SK-N-SH (cell line): ENCODE measurements around the gene MAP2K4.

Experiments used
- CTCF ChIP-seq: fragments of 200-600 bp; sonication (generic); IDR thresholded peaks from 2 replicates; pipeline ENCODE4 v1.6.1; 2017; ENCODE audit warnings: antibody characterized with exemption, mild to moderate bottlenecking, moderate library complexity
- EP300 ChIP-seq, 2 experiments: IDR thresholded peaks; 2 replicates each; pipeline versions ENCODE4 v1.4.0 to v1.6.1; 2012; ENCODE audit warnings: borderline replicate concordance in 1 of 2, low read depth in 1 of 2, low read length in 1 of 2
- GABPA ChIP-seq: IDR thresholded peaks from 2 replicates; pipeline ENCODE4 v1.4.0; 2012; ENCODE audit warnings: low read depth, mild to moderate bottlenecking
- MEF2A ChIP-seq: IDR thresholded peaks from 2 replicates; pipeline ENCODE4 v1.4.0; 2012; ENCODE audit warnings: low read depth, borderline replicate concordance
- NFIC ChIP-seq: IDR thresholded peaks from 2 replicates; pipeline ENCODE4 v1.4.0; 2012; ENCODE audit warnings: borderline replicate concordance
- NRF1 ChIP-seq: IDR thresholded peaks from 2 replicates; pipeline ENCODE4 v1.6.1; 2012; ENCODE audit warnings: low read depth, mild to moderate bottlenecking, low read length
- POLR2AphosphoS5 ChIP-seq: IDR thresholded peaks from 2 replicates; pipeline ENCODE4 v1.6.1; 2012; ENCODE audit warnings: low read depth, low read length
- REST ChIP-seq: IDR thresholded peaks from 2 replicates; pipeline ENCODE4 v1.6.1; 2012; ENCODE audit warnings: mild to moderate bottlenecking, low read depth, low read length, moderate library complexity
- USF1 ChIP-seq: IDR thresholded peaks from 2 replicates; pipeline ENCODE4 v1.4.0; 2012; ENCODE audit warnings: low read depth, borderline replicate concordance
- ZBTB33 ChIP-seq: IDR thresholded peaks from 2 replicates; pipeline ENCODE4 v1.4.0; 2012; ENCODE audit warnings: low read depth, borderline replicate concordance

- TF ChIP-seq CTCF, result no peak
- TF ChIP-seq NRF1, result no peak
- no peak for TF ChIP-seq REST
- no peak for TF ChIP-seq ZBTB33
- TF ChIP-seq GABPA, result no peak
- no peak for TF ChIP-seq MEF2A
- TF ChIP-seq POLR2AphosphoS5, result no peak
- TF ChIP-seq EP300 (IDR thresholded peaks at IDR 0.05; ENCODE audit: borderline replicate concordance in 1 of 2, low read depth in 1 of 2, low read length in 1 of 2), result no peak
- no peak for TF ChIP-seq USF1
- TF ChIP-seq NFIC, result no peak
Measured at GRCh38 chr17:12116143-12116542, 95.5 kb downstream of the MAP2K4 start.
